ENCODE results near the gene TRIM10.
"Not testable (repeated sequence)": the region's sequence is repeated elsewhere in the genome, so short reads cannot be mapped to it uniquely, and the experiment has no call there.

The TRIM10 gene

GRCh38 chr6:30143780-30144179 lies 17.2 kb downstream of the TRIM10 start:
- H3K4me3 ChIP-seq (ENCODE audit: low read depth, low read length): no peak overlapping the region
- TF ChIP-seq POLR2A (IDR thresholded peaks at IDR 0.05; ENCODE audit: extremely low read depth, insufficient read length) (no peak), CTCF (IDR thresholded peaks at IDR 0.05; ENCODE audit: low read depth, low read length) (no peak), MYC (IDR thresholded peaks at IDR 0.05; ENCODE audit: low read depth, low read length) (no peak)
- DNase-seq (ENCODE audit: low read depth): no peak

GRCh38 chr6:30142665-30143064 lies 18.3 kb downstream of the TRIM10 start:
- no peak for TF ChIP-seq POLR2A (IDR thresholded peaks at IDR 0.05; ENCODE audit: extremely low read depth, insufficient read length)
- TF ChIP-seq, protein P1, sequence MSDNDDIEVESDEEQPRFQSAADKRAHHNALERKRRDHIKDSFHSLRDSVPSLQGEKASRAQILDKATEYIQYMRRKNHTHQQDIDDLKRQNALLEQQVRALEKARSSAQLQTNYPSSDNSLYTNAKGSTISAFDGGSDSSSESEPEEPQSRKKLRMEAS (IDR thresholded peaks at IDR 0.05; ENCODE audit: low read depth, low read length): no peak
- TF ChIP-seq MYC (IDR thresholded peaks at IDR 0.05; ENCODE audit: low read depth, low read length): no peak
- TF ChIP-seq CTCF (IDR thresholded peaks at IDR 0.05; ENCODE audit: low read depth, low read length): no peak
- no peak overlapping the region for H3K4me3 ChIP-seq (ENCODE audit: low read depth, low read length)
- DNase-seq (ENCODE audit: low read depth): no peak

- DNase-seq (ENCODE audit: low read depth); H3K4me3 ChIP-seq (ENCODE audit: low read depth, low read length): not testable (repeated sequence)
Observed at GRCh38 chr6:30140240-30140639, 20.8 kb downstream of the TRIM10 start.

GRCh38 chr6:30136570-30137286 lies 24.3 kb downstream of the TRIM10 start:
- H3K4me3 ChIP-seq (ENCODE audit: low read depth, low read length): no peak overlapping the region
- DNase-seq (ENCODE audit: low read depth): peak; percentile 23
- TF ChIP-seq MYC (IDR thresholded peaks at IDR 0.05; ENCODE audit: low read depth, low read length): no peak

- no peak within 1 kb of the TSS for H3K4me3 ChIP-seq (ENCODE audit: low read depth, low read length)
- TF ChIP-seq CTCF (IDR thresholded peaks at IDR 0.05; ENCODE audit: low read depth, low read length): no peak
- no peak for TF ChIP-seq POLR2A (IDR thresholded peaks at IDR 0.05; ENCODE audit: extremely low read depth, insufficient read length)
- TF ChIP-seq, protein P1 (IDR thresholded peaks at IDR 0.05; ENCODE audit: low read depth, low read length): no peak
- TF ChIP-seq MYC (IDR thresholded peaks at IDR 0.05; ENCODE audit: low read depth, low read length): no peak
- no peak for DNase-seq (ENCODE audit: low read depth)
Observed at GRCh38 chr6:30135757-30136156, 25.3 kb downstream of the TRIM10 start, which contains the start of gene TRIM40. TSS of gene TRIM40 (plus strand) at chr6:30136140. CDS start at chr6:30137037, 897 bp downstream.

DNA sequence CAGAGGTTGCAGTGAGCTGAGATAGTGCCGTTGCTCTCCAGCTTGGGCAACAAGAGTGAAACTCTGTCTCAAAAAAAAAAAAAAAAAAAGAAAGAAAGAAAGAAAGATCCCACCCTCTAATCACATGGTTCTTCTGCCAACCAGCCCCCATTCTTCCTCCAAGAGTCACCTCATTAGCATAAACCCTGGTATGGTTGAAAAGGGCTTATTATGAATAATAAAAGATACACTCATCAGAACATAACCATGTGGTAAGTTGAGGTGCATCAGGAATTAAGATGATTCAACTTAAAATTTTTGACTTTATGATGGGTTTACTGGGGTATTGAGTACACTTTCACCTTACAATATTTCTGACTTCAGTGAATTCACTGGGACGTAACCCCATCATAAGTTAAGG lies 25.9 kb downstream of the TRIM10 start:
- TF ChIP-seq, protein P1 (IDR thresholded peaks at IDR 0.05; ENCODE audit: low read depth, low read length): no peak
- TF ChIP-seq MYC (IDR thresholded peaks at IDR 0.05; ENCODE audit: low read depth, low read length) (no peak), POLR2A (IDR thresholded peaks at IDR 0.05; ENCODE audit: extremely low read depth, insufficient read length) (no peak), CTCF (IDR thresholded peaks at IDR 0.05; ENCODE audit: low read depth, low read length) (no peak)
- DNase-seq (ENCODE audit: low read depth): no peak

GRCh38 chr6:30131947-30132497 lies 29.0 kb downstream of the TRIM10 start:
- no peak overlapping the region for H3K4me3 ChIP-seq (ENCODE audit: low read depth, low read length)
- no peak for TF ChIP-seq POLR2A (IDR thresholded peaks at IDR 0.05; ENCODE audit: extremely low read depth, insufficient read length)
- no peak for DNase-seq (ENCODE audit: low read depth)

More for the DNA sequence above, 25.9 kb downstream of the TRIM10 start:
- no peak overlapping the region for H3K4me3 ChIP-seq (ENCODE audit: low read depth, low read length)

Data from NB4 (cell line).